ENCODE measurements around the gene SAPCD2. TPM values are rescaled to one million over a fixed set of nuclear protein-coding genes. Genes with fewer than 3 reads are reported as not detected.

SAPCD2 gene
- total and polyA plus RNA-seq, 2 experiments from 2014 or later, result 13.4 to 60.3 TPM

- no peaks in the 10 kb centered on the region for H3K27me3 ChIP-seq (ENCODE audit: insufficient read depth)
- H3K36me3 ChIP-seq (ENCODE audit: insufficient read depth), result no peaks in the 10 kb centered on the region
- DNase-seq (ENCODE audit: low spot score), result peak; percentile 69
- H3K79me2 ChIP-seq (replicated peaks; ENCODE audit: insufficient read depth), result no peaks in the 10 kb centered on the region
- no peaks in the 10 kb centered on the region for H3F3A ChIP-seq (replicated peaks; ENCODE audit: low read depth)
- Mint-ChIP-seq H3K36me3 (ENCODE audit: low read depth) (peaks cover 2% of the 10 kb centered on the region; the same call in 1 of the 3 replicates), H3K27ac (no peak overlapping the region), H3K4me1 (no peaks in the 10 kb centered on the region), H3K27me3 (ENCODE audit: insufficient read depth, low read depth, poor library complexity) (no peaks in the 10 kb centered on the region), H3K4me3 (no peak overlapping the region), H3K9me3 (no peaks in the 10 kb centered on the region)
- no peak overlapping the region for H2AFZ ChIP-seq
- no peak overlapping the region for H3K27ac ChIP-seq (ENCODE audit: low read depth)
- TF ChIP-seq JUNB (IDR thresholded peaks at IDR 0.05; ENCODE audit: unreplicated experiment), result no peak
- no peak for TF ChIP-seq STAT1 (IDR thresholded peaks at IDR 0.05; ENCODE audit: unreplicated experiment)
- TF ChIP-seq ETS1 (IDR thresholded peaks at IDR 0.05), result no peak
- TF ChIP-seq ZNF331 (CRISPR knock-in tag; IDR thresholded peaks at IDR 0.05; ENCODE audit: low read depth), result no peak
- no peak for TF ChIP-seq CTCF (conservative IDR thresholded peaks at IDR 0.05; ENCODE audit: low read depth in 2 of 2)
- TF ChIP-seq POLR2AphosphoS5 (IDR thresholded peaks at IDR 0.05; ENCODE audit: low read depth), result no peak
- TF ChIP-seq ZNF114 (CRISPR knock-in tag; IDR thresholded peaks at IDR 0.05), result no peak
- no peaks in the 10 kb centered on the region for H4K20me1 ChIP-seq (replicated peaks; ENCODE audit: insufficient read depth)
- H3K4me2 ChIP-seq, result no peak overlapping the region
- ATAC-seq, result peak; percentile 81
- no peak overlapping the region for H3K4me3 ChIP-seq
- H3K4me1 ChIP-seq (ENCODE audit: insufficient read depth), result no peaks in the 10 kb centered on the region
- no peaks in the 10 kb centered on the region for H3K9me2 ChIP-seq (ENCODE audit: insufficient read depth)
Measured at GRCh38 chr9:137012694-137013570, 57.4 kb downstream of the SAPCD2 start.

Small RNA genes within 50 kb of the gene (small RNA-seq; reads per million reads assigned to genes)
- not detected for gene RF00153 (ENCODE audit: low replicate concordance)

Other genes with a start within 250 kb of the SAPCD2 start
Only the 30 nearest of the 36 such genes appear.
- 31.5 and 39.9 TPM in 2 replicates for gene TRAF2, start 184.0 kb downstream of the SAPCD2 start, total RNA-seq (2014; rRNA removed; shearing (Covaris generic))
- 24.8 and 25.4 TPM in 2 replicates for gene TRAF2, start 184.0 kb downstream of the SAPCD2 start, polyA plus RNA-seq (2016; fragmentation: Nextera tagmentation; extraction: Ambion mirVana)
- gene FBXW5, start 125.8 kb downstream of the SAPCD2 start, total RNA-seq (2014; rRNA removed; shearing (Covaris generic)), result 102 and 111 TPM in 2 replicates
- 27.0 and 27.9 TPM in 2 replicates for gene FBXW5, start 125.8 kb downstream of the SAPCD2 start, polyA plus RNA-seq (2016; fragmentation: Nextera tagmentation; extraction: Ambion mirVana)
- not detected in 2 replicates for gene C8G, start 125.3 kb downstream of the SAPCD2 start, total RNA-seq (2014; rRNA removed; shearing (Covaris generic))
- gene C8G, start 125.3 kb downstream of the SAPCD2 start, polyA plus RNA-seq (2016; fragmentation: Nextera tagmentation; extraction: Ambion mirVana), result not detected in 2 replicates
- gene LCN12, start 118.3 kb downstream of the SAPCD2 start, total RNA-seq (2014; rRNA removed; shearing (Covaris generic)), result 0.69 and 2.6 TPM in 2 replicates
- 0.39 and 0.68 TPM in 2 replicates for gene LCN12, start 118.3 kb downstream of the SAPCD2 start, polyA plus RNA-seq (2016; fragmentation: Nextera tagmentation; extraction: Ambion mirVana)
- 1.9 TPM in 1 of 2 replicates, not detected in the other for gene PTGDS, start 93.1 kb downstream of the SAPCD2 start, total RNA-seq (2014; rRNA removed; shearing (Covaris generic))
- 3.1 and 5.9 TPM in 2 replicates for gene PTGDS, start 93.1 kb downstream of the SAPCD2 start, polyA plus RNA-seq (2016; fragmentation: Nextera tagmentation; extraction: Ambion mirVana)
- not detected in 2 replicates for gene LCNL1, start 87.6 kb downstream of the SAPCD2 start, total RNA-seq (2014; rRNA removed; shearing (Covaris generic))
- gene LCNL1, start 87.6 kb downstream of the SAPCD2 start, polyA plus RNA-seq (2016; fragmentation: Nextera tagmentation; extraction: Ambion mirVana), result 0.11 and 0.14 TPM in 2 replicates
- gene PAXX, start 78.1 kb downstream of the SAPCD2 start, total RNA-seq (2014; rRNA removed; shearing (Covaris generic)), result 33.9 and 71.5 TPM in 2 replicates
- 86.0 and 88.3 TPM in 2 replicates for gene PAXX, start 78.1 kb downstream of the SAPCD2 start, polyA plus RNA-seq (2016; fragmentation: Nextera tagmentation; extraction: Ambion mirVana)
- 0.56 TPM in 1 of 2 replicates, not detected in the other for gene CLIC3, start 74.0 kb downstream of the SAPCD2 start, total RNA-seq (2014; rRNA removed; shearing (Covaris generic))
- gene CLIC3, start 74.0 kb downstream of the SAPCD2 start, polyA plus RNA-seq (2016; fragmentation: Nextera tagmentation; extraction: Ambion mirVana), result 0.53 and 0.57 TPM in 2 replicates
- 14.2 and 16.0 TPM in 2 replicates for gene ABCA2, start 42.3 kb downstream of the SAPCD2 start, total RNA-seq (2014; rRNA removed; shearing (Covaris generic))
- 5.6 and 7.0 TPM in 2 replicates for gene ABCA2, start 42.3 kb downstream of the SAPCD2 start, polyA plus RNA-seq (2016; fragmentation: Nextera tagmentation; extraction: Ambion mirVana)
- not detected in 2 replicates for gene FUT7, start 38.5 kb downstream of the SAPCD2 start, total RNA-seq (2014; rRNA removed; shearing (Covaris generic))
- not detected in 2 replicates for gene FUT7, start 38.5 kb downstream of the SAPCD2 start, polyA plus RNA-seq (2016; fragmentation: Nextera tagmentation; extraction: Ambion mirVana)
- gene NPDC1, start 24.4 kb downstream of the SAPCD2 start, total RNA-seq (2014; rRNA removed; shearing (Covaris generic)), result 26.2 and 34.3 TPM in 2 replicates
- 35.5 and 36.7 TPM in 2 replicates for gene NPDC1, start 24.4 kb downstream of the SAPCD2 start, polyA plus RNA-seq (2016; fragmentation: Nextera tagmentation; extraction: Ambion mirVana)
- gene ENTPD2, start 16.5 kb downstream of the SAPCD2 start, total RNA-seq (2014; rRNA removed; shearing (Covaris generic)), result 1.1 and 1.9 TPM in 2 replicates
- 1.8 and 2.9 TPM in 2 replicates for gene ENTPD2, start 16.5 kb downstream of the SAPCD2 start, polyA plus RNA-seq (2016; fragmentation: Nextera tagmentation; extraction: Ambion mirVana)
- 5.5 and 8.1 TPM in 2 replicates for gene UAP1L1, start 7.0 kb upstream of the SAPCD2 start, total RNA-seq (2014; rRNA removed; shearing (Covaris generic))
- gene UAP1L1, start 7.0 kb upstream of the SAPCD2 start, polyA plus RNA-seq (2016; fragmentation: Nextera tagmentation; extraction: Ambion mirVana), result 2.5 and 3.4 TPM in 2 replicates
- 35.7 and 39.9 TPM in 2 replicates for gene MAN1B1, start 16.4 kb upstream of the SAPCD2 start, total RNA-seq (2014; rRNA removed; shearing (Covaris generic))
- gene MAN1B1, start 16.4 kb upstream of the SAPCD2 start, polyA plus RNA-seq (2016; fragmentation: Nextera tagmentation; extraction: Ambion mirVana), result 15.7 and 18.2 TPM in 2 replicates
- 9.7 and 19.7 TPM in 2 replicates for gene DPP7, start 44.2 kb upstream of the SAPCD2 start, total RNA-seq (2014; rRNA removed; shearing (Covaris generic))
- gene DPP7, start 44.2 kb upstream of the SAPCD2 start, polyA plus RNA-seq (2016; fragmentation: Nextera tagmentation; extraction: Ambion mirVana), result 25.2 and 26.8 TPM in 2 replicates
- gene GRIN1, start 68.6 kb upstream of the SAPCD2 start, total RNA-seq (2014; rRNA removed; shearing (Covaris generic)), result 2.1 and 5.5 TPM in 2 replicates
- 2.5 and 2.7 TPM in 2 replicates for gene GRIN1, start 68.6 kb upstream of the SAPCD2 start, polyA plus RNA-seq (2016; fragmentation: Nextera tagmentation; extraction: Ambion mirVana)
- 0.16 and 0.21 TPM in 2 replicates for gene LRRC26, start 99.5 kb upstream of the SAPCD2 start, total RNA-seq (2014; rRNA removed; shearing (Covaris generic))
- gene LRRC26, start 99.5 kb upstream of the SAPCD2 start, polyA plus RNA-seq (2016; fragmentation: Nextera tagmentation; extraction: Ambion mirVana), result 3.0 and 4.3 TPM in 2 replicates
- gene TMEM210, start 101.5 kb upstream of the SAPCD2 start, total RNA-seq (2014; rRNA removed; shearing (Covaris generic)), result not detected in 2 replicates
- not detected in 2 replicates for gene TMEM210, start 101.5 kb upstream of the SAPCD2 start, polyA plus RNA-seq (2016; fragmentation: Nextera tagmentation; extraction: Ambion mirVana)
- gene ANAPC2, start 118.0 kb upstream of the SAPCD2 start, total RNA-seq (2014; rRNA removed; shearing (Covaris generic)), result 41.5 and 42.9 TPM in 2 replicates
- gene ANAPC2, start 118.0 kb upstream of the SAPCD2 start, polyA plus RNA-seq (2016; fragmentation: Nextera tagmentation; extraction: Ambion mirVana), result 16.4 and 19.2 TPM in 2 replicates
- gene SSNA1, start 118.1 kb upstream of the SAPCD2 start, total RNA-seq (2014; rRNA removed; shearing (Covaris generic)), result 91.5 and 132 TPM in 2 replicates
- 154 TPM in 2 replicates for gene SSNA1, start 118.1 kb upstream of the SAPCD2 start, polyA plus RNA-seq (2016; fragmentation: Nextera tagmentation; extraction: Ambion mirVana)
- 29.2 and 29.3 TPM in 2 replicates for gene TPRN, start 130.2 kb upstream of the SAPCD2 start, total RNA-seq (2014; rRNA removed; shearing (Covaris generic))
- gene TPRN, start 130.2 kb upstream of the SAPCD2 start, polyA plus RNA-seq (2016; fragmentation: Nextera tagmentation; extraction: Ambion mirVana), result 6.4 and 9.1 TPM in 2 replicates
- gene TMEM203, start 135.1 kb upstream of the SAPCD2 start, total RNA-seq (2014; rRNA removed; shearing (Covaris generic)), result 43.2 and 53.4 TPM in 2 replicates
- 32.7 and 37.4 TPM in 2 replicates for gene TMEM203, start 135.1 kb upstream of the SAPCD2 start, polyA plus RNA-seq (2016; fragmentation: Nextera tagmentation; extraction: Ambion mirVana)
- gene NDOR1, start 135.1 kb upstream of the SAPCD2 start, total RNA-seq (2014; rRNA removed; shearing (Covaris generic)), result 25.4 and 38.1 TPM in 2 replicates
- 19.4 and 19.7 TPM in 2 replicates for gene NDOR1, start 135.1 kb upstream of the SAPCD2 start, polyA plus RNA-seq (2016; fragmentation: Nextera tagmentation; extraction: Ambion mirVana)
- gene RNF208, start 151.7 kb upstream of the SAPCD2 start, total RNA-seq (2014; rRNA removed; shearing (Covaris generic)), result 1.4 and 1.9 TPM in 2 replicates
- 5.6 and 7.4 TPM in 2 replicates for gene RNF208, start 151.7 kb upstream of the SAPCD2 start, polyA plus RNA-seq (2016; fragmentation: Nextera tagmentation; extraction: Ambion mirVana)
- 1.4 and 2.0 TPM in 2 replicates for gene CYSRT1, start 154.6 kb upstream of the SAPCD2 start, total RNA-seq (2014; rRNA removed; shearing (Covaris generic))
- gene CYSRT1, start 154.6 kb upstream of the SAPCD2 start, polyA plus RNA-seq (2016; fragmentation: Nextera tagmentation; extraction: Ambion mirVana), result 2.0 and 3.2 TPM in 2 replicates
- 0.63 TPM in 1 of 2 replicates, not detected in the other for gene RNF224, start 156.9 kb upstream of the SAPCD2 start, total RNA-seq (2014; rRNA removed; shearing (Covaris generic))
- not detected in 2 replicates for gene RNF224, start 156.9 kb upstream of the SAPCD2 start, polyA plus RNA-seq (2016; fragmentation: Nextera tagmentation; extraction: Ambion mirVana)
- not detected in 2 replicates for gene SLC34A3, start 160.3 kb upstream of the SAPCD2 start, total RNA-seq (2014; rRNA removed; shearing (Covaris generic))
- gene SLC34A3, start 160.3 kb upstream of the SAPCD2 start, polyA plus RNA-seq (2016; fragmentation: Nextera tagmentation; extraction: Ambion mirVana), result not detected in 2 replicates
- gene TUBB4B, start 170.7 kb upstream of the SAPCD2 start, total RNA-seq (2014; rRNA removed; shearing (Covaris generic)), result 334 and 374 TPM in 2 replicates
- 389 and 408 TPM in 2 replicates for gene TUBB4B, start 170.7 kb upstream of the SAPCD2 start, polyA plus RNA-seq (2016; fragmentation: Nextera tagmentation; extraction: Ambion mirVana)
- gene STPG3, start 180.7 kb upstream of the SAPCD2 start, total RNA-seq (2014; rRNA removed; shearing (Covaris generic)), result not detected in 2 replicates
- gene STPG3, start 180.7 kb upstream of the SAPCD2 start, polyA plus RNA-seq (2016; fragmentation: Nextera tagmentation; extraction: Ambion mirVana), result not detected in 2 replicates
- gene NELFB, start 184.8 kb upstream of the SAPCD2 start, total RNA-seq (2014; rRNA removed; shearing (Covaris generic)), result 79.5 and 97.3 TPM in 2 replicates
- 30.0 and 31.2 TPM in 2 replicates for gene NELFB, start 184.8 kb upstream of the SAPCD2 start, polyA plus RNA-seq (2016; fragmentation: Nextera tagmentation; extraction: Ambion mirVana)